UCSD-AML1 (cell line): ENCODE data around the gene SLC25A22.

Experiments used
- DNase-seq: peaks from one replicate; lab custom pipeline; 2025; ENCODE audit not compliant: unreplicated experiment; lab: John Stamatoyannopoulos, UW

The SLC25A22 gene

GRCh38 chr11:834371-835316, 36.6 kb upstream of the SLC25A22 start:
- DNase-seq, result peak; percentile 38

- DNase-seq, result no peak
These were observed 35.8 kb upstream of the SLC25A22 start for GRCh38 chr11:833849-834311.

- peak; percentile 66 for DNase-seq
These were observed 35.2 kb upstream of the SLC25A22 start for GRCh38 chr11:833114-833791.

GRCh38 chr11:832529-833113, 34.5 kb upstream of the SLC25A22 start, which contains the start of gene CD151:
CD151 (plus strand) TSS chr11:832952; CDS start chr11:836070, 3,118 bp downstream.
- peak; percentile 73 for DNase-seq

GRCh38 chr11:831961-832528, 34.0 kb upstream of the SLC25A22 start:
- DNase-seq, result no peak

- DNase-seq, result no peak
These were observed 33.2 kb upstream of the SLC25A22 start for GRCh38 chr11:831118-831864.

GRCh38 chr11:830295-831117, 32.4 kb upstream of the SLC25A22 start:
- no peak for DNase-seq

- no peak for DNase-seq
These were observed 31.8 kb upstream of the SLC25A22 start for GRCh38 chr11:829847-830294.

GRCh38 chr11:829176-829846, 31.2 kb upstream of the SLC25A22 start:
- DNase-seq, result peak; percentile 68

GRCh38 chr11:828506-829175, 30.6 kb upstream of the SLC25A22 start:
- DNase-seq, result no peak

GRCh38 chr11:827897-828192, 29.8 kb upstream of the SLC25A22 start, which contains the start of gene CRACR2B:
CRACR2B (plus strand) TSS chr11:827919; CDS start chr11:828608, 689 bp downstream.
- DNase-seq, result no peak

GRCh38 chr11:827146-827896, 29.2 kb upstream of the SLC25A22 start:
- DNase-seq, result peak; percentile 67

- no peak for DNase-seq
These were observed 28.7 kb upstream of the SLC25A22 start for GRCh38 chr11:826836-827145.

- no peak for DNase-seq
These were observed 28.1 kb upstream of the SLC25A22 start for GRCh38 chr11:826227-826621.

- DNase-seq, result no peak
These were observed 27.5 kb upstream of the SLC25A22 start for GRCh38 chr11:825366-826226.

- no peak for DNase-seq
These were observed 26.9 kb upstream of the SLC25A22 start for GRCh38 chr11:824942-825341.

- no peak for DNase-seq
These were observed 26.3 kb upstream of the SLC25A22 start for GRCh38 chr11:824292-824880.
